Limb (tissue), 2 donors: ENCODE measurements around the gene CALHM4.
A peak's percentile ranks its signal among the peaks of the same experiment; 100 is the strongest.

Experiments used
- DNase-seq, 2 donors: peaks; one replicate each; pipeline ENCODE4 v3.0.0-alpha.2; 2016; ENCODE audit errors: extremely low spot score in 2 of 2

The CALHM4 gene

GRCh38 chr6:116536216-116536621 is 17.3 kb upstream of the CALHM4 start:
- DNase-seq: peak; percentile 30 to 54

GRCh38 chr6:116542426-116542825 is 11.1 kb upstream of the CALHM4 start:
- no peak for DNase-seq

- DNase-seq: no peak
Observed at GRCh38 chr6:116543149-116543548, 10.4 kb upstream of the CALHM4 start.

- no peak for DNase-seq
Observed at GRCh38 chr6:116545651-116546050, 7.9 kb upstream of the CALHM4 start, which contains the start of gene TRAPPC3L. TSS of gene TRAPPC3L (minus strand) at chr6:116545684. CDS start at chr6:116545514, 170 bp downstream.

- no peak for DNase-seq
Observed at GRCh38 chr6:116547358-116547757, 6.2 kb upstream of the CALHM4 start.

- DNase-seq: no peak
Observed at GRCh38 chr6:116550796-116551195, 2.8 kb upstream of the CALHM4 start.

- no peak for DNase-seq
Observed at GRCh38 chr6:116556065-116556464, 2.5 kb downstream of the CALHM4 start.

- DNase-seq: no peak
Observed at GRCh38 chr6:116556814-116557415, 3.4 kb downstream of the CALHM4 start.

GRCh38 chr6:116557893-116558292 is 4.3 kb downstream of the CALHM4 start:
- DNase-seq: peak in 1 of 2 donors; percentile 45

- no peak for DNase-seq
Observed at GRCh38 chr6:116560130-116560529, 6.6 kb downstream of the CALHM4 start.

- DNase-seq: peak; percentile 84 to 86
Observed at GRCh38 chr6:116561377-116562018, 7.9 kb downstream of the CALHM4 start.

- no peak for DNase-seq
Observed at GRCh38 chr6:116562019-116562403, 8.5 kb downstream of the CALHM4 start.

GRCh38 chr6:116562614-116563013 is 9.1 kb downstream of the CALHM4 start:
- DNase-seq: no peak

- no peak for DNase-seq
Observed at GRCh38 chr6:116563830-116564229, 10.3 kb downstream of the CALHM4 start.

GRCh38 chr6:116564311-116564710 is 10.8 kb downstream of the CALHM4 start:
- no peak for DNase-seq

GRCh38 chr6:116564921-116565872 is 11.6 kb downstream of the CALHM4 start:
- peak; percentile 8 to 58 for DNase-seq

GRCh38 chr6:116568111-116568510 is 14.6 kb downstream of the CALHM4 start:
- no peak for DNase-seq

GRCh38 chr6:116568821-116569755 is 15.5 kb downstream of the CALHM4 start:
- DNase-seq: no peak

GRCh38 chr6:116570856-116571682 is 17.5 kb downstream of the CALHM4 start, which contains the start of gene RWDD1:
TSS of gene RWDD1 (plus strand) at chr6:116571504. CDS start at chr6:116571583, 79 bp downstream.
- peak; percentile 99 for DNase-seq

GRCh38 chr6:116571683-116572000 is 18.1 kb downstream of the CALHM4 start:
- DNase-seq: no peak
